Retinal pigment epithelial cell (primary cell): ENCODE data around the gene MROH2A.

Experiments
- DNase-seq: peaks from one replicate; pipeline ENCODE4 v3.0.0-alpha.2; 2010; ENCODE audit warnings: low read depth
- H3K4me3 ChIP-seq: 2 replicates; pipeline ENCODE4 v1.5.1; 2011; ENCODE audit warnings: mild to moderate bottlenecking, low read length, control low read depth, moderate library complexity
- TF ChIP-seq, protein P1 (sequence below): conservative IDR thresholded peaks from 2 replicates; pipeline ENCODE4 v1.5.1; 2011; ENCODE audit warnings: low read depth, low read length, control low read depth, inconsistent platforms

Gene MROH2A

DNA sequence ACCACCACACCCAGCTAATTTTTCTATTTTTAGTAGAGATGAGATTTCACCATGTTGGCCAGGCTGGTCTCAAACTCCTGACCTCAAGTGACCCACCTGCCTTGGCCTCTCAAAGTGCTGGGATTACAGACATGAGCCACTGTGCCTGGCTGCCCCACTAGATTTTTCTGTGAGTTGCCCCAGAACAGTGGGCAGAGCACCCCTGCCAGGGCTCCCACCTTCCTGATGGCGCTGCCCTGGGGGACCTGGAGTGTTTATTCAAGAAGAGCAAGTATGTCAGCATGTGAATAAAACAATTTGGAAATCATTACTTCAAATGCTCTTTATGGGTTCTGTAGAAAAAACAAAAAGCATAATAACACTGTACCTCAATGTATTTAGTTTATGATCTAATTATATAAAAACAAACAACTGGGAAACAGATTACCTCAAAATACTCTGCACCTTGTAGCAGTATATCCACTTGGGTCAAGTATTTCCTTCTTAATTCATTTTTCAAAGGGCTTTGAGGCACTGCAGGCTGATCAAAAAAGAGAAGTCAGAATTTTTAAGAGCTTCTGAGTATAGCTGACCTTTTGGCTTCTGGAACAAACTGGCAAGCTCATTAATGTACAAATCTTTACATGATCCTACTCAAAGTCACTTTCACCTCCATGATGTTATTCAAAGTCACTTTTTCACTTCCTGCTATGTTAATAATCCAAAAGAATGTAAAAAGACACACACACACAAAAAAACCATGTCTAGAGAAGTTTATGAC, 67.4 kb downstream of the MROH2A start:
- no peak overlapping the region for H3K4me3 ChIP-seq
- DNase-seq = no peak
- TF ChIP-seq, protein P1, sequence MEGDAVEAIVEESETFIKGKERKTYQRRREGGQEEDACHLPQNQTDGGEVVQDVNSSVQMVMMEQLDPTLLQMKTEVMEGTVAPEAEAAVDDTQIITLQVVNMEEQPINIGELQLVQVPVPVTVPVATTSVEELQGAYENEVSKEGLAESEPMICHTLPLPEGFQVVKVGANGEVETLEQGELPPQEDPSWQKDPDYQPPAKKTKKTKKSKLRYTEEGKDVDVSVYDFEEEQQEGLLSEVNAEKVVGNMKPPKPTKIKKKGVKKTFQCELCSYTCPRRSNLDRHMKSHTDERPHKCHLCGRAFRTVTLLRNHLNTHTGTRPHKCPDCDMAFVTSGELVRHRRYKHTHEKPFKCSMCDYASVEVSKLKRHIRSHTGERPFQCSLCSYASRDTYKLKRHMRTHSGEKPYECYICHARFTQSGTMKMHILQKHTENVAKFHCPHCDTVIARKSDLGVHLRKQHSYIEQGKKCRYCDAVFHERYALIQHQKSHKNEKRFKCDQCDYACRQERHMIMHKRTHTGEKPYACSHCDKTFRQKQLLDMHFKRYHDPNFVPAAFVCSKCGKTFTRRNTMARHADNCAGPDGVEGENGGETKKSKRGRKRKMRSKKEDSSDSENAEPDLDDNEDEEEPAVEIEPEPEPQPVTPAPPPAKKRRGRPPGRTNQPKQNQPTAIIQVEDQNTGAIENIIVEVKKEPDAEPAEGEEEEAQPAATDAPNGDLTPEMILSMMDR = no peak

GRCh38 chr2:233846387-233847247, 68.5 kb downstream of the MROH2A start:
- no peak for DNase-seq
- TF ChIP-seq, protein P1 = no peak
- no peak overlapping the region for H3K4me3 ChIP-seq

DNA sequence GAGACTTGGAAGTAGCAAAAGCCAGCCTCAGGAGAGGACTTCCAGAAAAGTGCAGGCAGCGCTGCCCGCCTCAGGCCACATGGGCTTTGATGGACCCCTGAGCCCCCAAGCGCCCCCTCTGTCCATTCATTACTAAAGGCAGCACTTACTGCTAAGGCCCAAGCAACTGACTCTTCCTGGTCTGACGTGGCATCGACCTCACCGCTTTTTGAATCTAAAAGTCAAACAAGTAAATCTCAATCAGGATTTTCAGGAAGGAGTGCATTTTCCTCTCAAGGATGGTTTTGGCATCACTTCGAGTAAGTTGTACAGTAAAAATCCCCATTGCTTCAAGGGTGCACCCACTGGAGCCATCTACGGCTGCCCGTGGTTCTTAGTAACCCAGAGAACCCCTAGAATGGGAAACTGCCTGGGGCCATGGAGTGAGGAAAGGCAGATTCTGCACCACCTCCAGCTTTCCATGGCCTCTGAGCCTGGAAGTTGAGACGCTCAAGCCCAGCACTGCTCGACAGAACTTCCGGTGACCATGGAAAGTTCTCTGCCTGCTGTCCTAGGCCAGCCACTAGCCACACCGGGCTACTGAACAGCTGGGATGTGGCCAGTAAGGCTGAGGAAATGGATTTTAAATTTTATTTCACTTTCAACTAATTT, 69.2 kb downstream of the MROH2A start:
- TF ChIP-seq, protein P1 = no peak
- DNase-seq = no peak

GRCh38 chr2:233848276-233848675, 70.1 kb downstream of the MROH2A start:
- H3K4me3 ChIP-seq = no peak overlapping the region
- TF ChIP-seq, protein P1 = no peak
- no peak for DNase-seq

More for the DNA sequence above, 69.2 kb downstream of the MROH2A start:
- H3K4me3 ChIP-seq = no peak overlapping the region

GRCh38 chr2:233849607-233850271, 71.6 kb downstream of the MROH2A start:
- DNase-seq = no peak
- H3K4me3 ChIP-seq = no peak overlapping the region
- TF ChIP-seq, protein P1 = no peak

- TF ChIP-seq, protein P1 = no peak
- no peak overlapping the region for H3K4me3 ChIP-seq
- DNase-seq = no peak
Observed at GRCh38 chr2:233850745-233851144, 72.6 kb downstream of the MROH2A start.
